ENCODE measurements around the gene SLC9C2. TPM values are rescaled to one million over a fixed set of nuclear protein-coding genes. Genes with fewer than 3 reads are reported as not detected.
"Not testable (repeated sequence)": the region's sequence is repeated elsewhere in the genome, so short reads cannot be mapped to it uniquely, and the experiment has no call there.

SLC9C2 gene
- total RNA-seq: not detected
- not detected for polyA plus RNA-seq

GRCh38 chr1:173603056-173603591 lies at the start of gene SLC9C2:
Gene SLC9C2, minus strand, starts transcription at chr1:173603072. Its CDS starts 1,296 bp downstream, at chr1:173601776.
- Mint-ChIP-seq H3K9me3 (peaks cover 0 to 8% (median 0%) of the 10 kb centered on the region in 7 donors), H3K27me3 (peaks cover 42% of the 10 kb centered on the region), H3K36me3 (no peaks in the 10 kb centered on the region), H3K4me1 (no peaks in the 10 kb centered on the region), H3K27ac (peak within 1 kb of the TSS in 1 of 3 donors; percentile 1), H3K4me3 (no peak within 1 kb of the TSS)
- no peaks in the 10 kb centered on the region for H3K9me3 ChIP-seq (ENCODE audit: control insufficient read depth in 2 of 2, low read length in 2 of 2)
- ATAC-seq (ENCODE audit: low read depth in 2 of 2) (no peak), DNase-seq (no peak)
- H3K36me3 ChIP-seq (ENCODE audit: control insufficient read depth, insufficient read depth, low read length): no peaks in the 10 kb centered on the region
- H3K4me1 ChIP-seq (ENCODE audit: control insufficient read depth, insufficient read depth, low read length, poor library complexity, severe bottlenecking): no peaks in the 10 kb centered on the region
- H3K27ac ChIP-seq (ENCODE audit: insufficient read depth, low read length, poor library complexity, severe bottlenecking): no peak within 1 kb of the TSS
- H3K4me3 ChIP-seq (ENCODE audit: low read depth, low read length): no peak within 1 kb of the TSS
- H3K27me3 ChIP-seq (ENCODE audit: control insufficient read depth, insufficient read depth, low read length): peaks cover 4% of the 10 kb centered on the region

- Mint-ChIP-seq H3K4me3 (no peak overlapping the region), H3K27me3 (peaks cover 15% of the 10 kb centered on the region), H3K9me3 (peaks cover 0 to 7% (median 5%) of the 10 kb centered on the region in 7 donors), H3K4me1 (no peaks in the 10 kb centered on the region), H3K36me3 (no peaks in the 10 kb centered on the region), H3K27ac (no peak overlapping the region)
- no peak overlapping the region for H3K4me3 ChIP-seq (ENCODE audit: low read depth, low read length)
- no peaks in the 10 kb centered on the region for H3K9me3 ChIP-seq (ENCODE audit: control insufficient read depth in 2 of 2, low read length in 2 of 2)
- no peaks in the 10 kb centered on the region for H3K36me3 ChIP-seq (ENCODE audit: control insufficient read depth, insufficient read depth, low read length)
- ATAC-seq (ENCODE audit: low read depth in 2 of 2): no peak
- DNase-seq: no peak
- no peak overlapping the region for H3K27ac ChIP-seq (ENCODE audit: insufficient read depth, low read length, poor library complexity, severe bottlenecking)
- no peaks in the 10 kb centered on the region for H3K4me1 ChIP-seq (ENCODE audit: control insufficient read depth, insufficient read depth, low read length, poor library complexity, severe bottlenecking)
- H3K27me3 ChIP-seq (ENCODE audit: control insufficient read depth, insufficient read depth, low read length): peaks cover 2% of the 10 kb centered on the region
Measured at GRCh38 chr1:173648880-173649605, 46.2 kb upstream of the SLC9C2 start.

- H3K27me3 Mint-ChIP-seq: peaks cover 8% of the 10 kb centered on the region
Measured at GRCh38 chr1:173646656-173647055, 43.8 kb upstream of the SLC9C2 start.

GRCh38 chr1:173642450-173643139 lies 39.7 kb upstream of the SLC9C2 start:
- not testable (repeated sequence) for H3K4me1 ChIP-seq (ENCODE audit: control insufficient read depth, insufficient read depth, low read length, poor library complexity, severe bottlenecking); DNase-seq; H3K9me3 ChIP-seq (ENCODE audit: control insufficient read depth in 2 of 2, low read length in 2 of 2); H3K36me3 ChIP-seq (ENCODE audit: control insufficient read depth, insufficient read depth, low read length); H3K36me3 Mint-ChIP-seq; H3K27ac ChIP-seq (ENCODE audit: insufficient read depth, low read length, poor library complexity, severe bottlenecking); H3K4me3 ChIP-seq (ENCODE audit: low read depth, low read length); H3K4me3 Mint-ChIP-seq; H3K9me3 Mint-ChIP-seq; H3K4me1 Mint-ChIP-seq; H3K27me3 ChIP-seq (ENCODE audit: control insufficient read depth, insufficient read depth, low read length); ATAC-seq (ENCODE audit: low read depth in 2 of 2)
- Mint-ChIP-seq H3K27me3 (peaks cover 19% of the 10 kb centered on the region), H3K27ac (peak overlapping the region in 1 of 3 donors; percentile 61)

More at GRCh38 chr1:173646656-173647055, 43.8 kb upstream of the SLC9C2 start:
- H3K36me3 ChIP-seq (ENCODE audit: control insufficient read depth, insufficient read depth, low read length): no peaks in the 10 kb centered on the region
- no peak overlapping the region for H3K4me3 Mint-ChIP-seq
- no peak overlapping the region for H3K27ac ChIP-seq (ENCODE audit: insufficient read depth, low read length, poor library complexity, severe bottlenecking)
- no peaks in the 10 kb centered on the region for H3K4me1 ChIP-seq (ENCODE audit: control insufficient read depth, insufficient read depth, low read length, poor library complexity, severe bottlenecking)
- H3K4me3 ChIP-seq (ENCODE audit: low read depth, low read length): no peak overlapping the region
- no peaks in the 10 kb centered on the region for H3K4me1 Mint-ChIP-seq
- DNase-seq (no peak), ATAC-seq (ENCODE audit: low read depth in 2 of 2) (no peak)
- H3K27me3 ChIP-seq (ENCODE audit: control insufficient read depth, insufficient read depth, low read length): peaks cover 2% of the 10 kb centered on the region
- H3K27ac Mint-ChIP-seq: no peak overlapping the region
- no peaks in the 10 kb centered on the region for H3K9me3 ChIP-seq (ENCODE audit: control insufficient read depth in 2 of 2, low read length in 2 of 2)
- no peaks in the 10 kb centered on the region for H3K36me3 Mint-ChIP-seq
- H3K9me3 Mint-ChIP-seq: peaks cover 0 to 6% (median 2%) of the 10 kb centered on the region in 7 donors

GRCh38 chr1:173639102-173639501 lies 36.2 kb upstream of the SLC9C2 start:
- Mint-ChIP-seq H3K36me3 (no peaks in the 10 kb centered on the region), H3K27me3 (peaks cover 17% of the 10 kb centered on the region), H3K27ac (peak overlapping the region in 1 of 3 donors; percentile 24), H3K4me1 (no peaks in the 10 kb centered on the region), H3K9me3 (peaks cover 0 to 7% (median 1%) of the 10 kb centered on the region in 7 donors), H3K4me3 (no peak overlapping the region)
- H3K36me3 ChIP-seq (ENCODE audit: control insufficient read depth, insufficient read depth, low read length): no peaks in the 10 kb centered on the region
- no peak for ATAC-seq (ENCODE audit: low read depth in 2 of 2)
- no peaks in the 10 kb centered on the region for H3K4me1 ChIP-seq (ENCODE audit: control insufficient read depth, insufficient read depth, low read length, poor library complexity, severe bottlenecking)
- no peak overlapping the region for H3K27ac ChIP-seq (ENCODE audit: insufficient read depth, low read length, poor library complexity, severe bottlenecking)
- H3K9me3 ChIP-seq (ENCODE audit: control insufficient read depth in 2 of 2, low read length in 2 of 2): peaks cover 0 to 3% of the 10 kb centered on the region in 2 experiments
- no peak for DNase-seq
- H3K4me3 ChIP-seq (ENCODE audit: low read depth, low read length): no peak overlapping the region
- peaks cover 3% of the 10 kb centered on the region for H3K27me3 ChIP-seq (ENCODE audit: control insufficient read depth, insufficient read depth, low read length)

GRCh38 chr1:173638043-173639021 lies 35.5 kb upstream of the SLC9C2 start:
- no peaks in the 10 kb centered on the region for H3K4me1 ChIP-seq (ENCODE audit: control insufficient read depth, insufficient read depth, low read length, poor library complexity, severe bottlenecking)
- DNase-seq: no peak
- peaks cover 6% of the 10 kb centered on the region for H3K27me3 ChIP-seq (ENCODE audit: control insufficient read depth, insufficient read depth, low read length)
- Mint-ChIP-seq H3K9me3 (peaks cover 0 to 7% (median 1%) of the 10 kb centered on the region in 7 donors), H3K4me3 (no peak overlapping the region), H3K36me3 (no peaks in the 10 kb centered on the region), H3K27ac (no peak overlapping the region), H3K27me3 (peaks cover 16% of the 10 kb centered on the region), H3K4me1 (no peaks in the 10 kb centered on the region)
- no peak overlapping the region for H3K4me3 ChIP-seq (ENCODE audit: low read depth, low read length)
- no peak overlapping the region for H3K27ac ChIP-seq (ENCODE audit: insufficient read depth, low read length, poor library complexity, severe bottlenecking)
- H3K9me3 ChIP-seq (ENCODE audit: control insufficient read depth in 2 of 2, low read length in 2 of 2): peaks cover 0 to 3% of the 10 kb centered on the region in 2 experiments
- no peak for ATAC-seq (ENCODE audit: low read depth in 2 of 2)
- no peaks in the 10 kb centered on the region for H3K36me3 ChIP-seq (ENCODE audit: control insufficient read depth, insufficient read depth, low read length)

All from CD4-positive, CD25-positive, alpha-beta regulatory T cell (primary cell).